NCI-H1694 (cell line): ENCODE results near the gene ALKBH6.
"Not testable (repeated sequence)": the region's sequence is repeated elsewhere in the genome, so short reads cannot be mapped to it uniquely, and the experiment has no call there.

ENCODE experiments used
- DNase-seq: peaks from one replicate; lab custom pipeline; 2025; lab: John Stamatoyannopoulos, UW

Gene ALKBH6

DNA sequence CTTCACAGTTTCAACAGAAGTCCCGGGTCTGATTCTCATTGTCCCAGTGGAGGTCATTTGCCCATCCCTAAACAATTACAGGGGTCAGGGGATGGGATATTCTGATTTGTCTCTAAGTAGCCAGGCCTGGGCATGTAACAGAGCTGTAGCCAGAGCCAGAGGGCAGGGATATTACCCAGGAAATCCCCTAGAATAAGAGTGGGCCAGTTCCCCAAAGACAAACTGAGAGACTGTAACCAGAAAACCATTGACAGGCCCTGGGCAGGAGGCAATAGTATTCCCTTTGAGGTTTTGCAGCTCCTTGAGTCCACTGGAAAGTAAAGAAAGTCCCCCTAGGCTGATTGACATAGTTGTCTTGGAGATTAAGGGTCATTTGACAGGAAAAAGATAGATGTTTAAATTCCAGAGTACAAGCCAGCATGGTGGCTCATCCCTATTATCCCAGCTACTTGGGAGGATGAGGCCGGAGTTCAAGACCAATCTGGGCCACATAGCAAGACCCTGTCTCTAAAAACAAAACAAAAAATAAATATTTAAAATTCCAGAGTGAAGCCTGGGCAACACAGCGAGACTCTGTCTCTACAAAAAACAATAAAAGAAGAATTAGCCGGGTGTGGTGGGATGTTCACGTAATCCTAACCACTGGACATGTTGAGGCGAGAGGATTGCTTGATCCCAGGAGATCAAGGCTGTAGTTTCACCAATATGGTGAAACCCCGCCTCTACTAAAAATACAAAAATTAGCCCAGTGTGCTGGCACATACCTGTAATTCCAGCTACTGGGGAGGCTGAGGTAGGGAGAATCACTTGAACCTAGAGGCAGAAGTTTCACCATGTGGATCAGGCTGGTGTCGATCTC lies 20.9 kb downstream of the ALKBH6 start:
- no peak for DNase-seq

GRCh38 chr19:35991731-35992450 lies 22.1 kb downstream of the ALKBH6 start:
- no peak for DNase-seq

- DNase-seq = no peak
These were observed 23.0 kb downstream of the ALKBH6 start for GRCh38 chr19:35990771-35991730.

DNA sequence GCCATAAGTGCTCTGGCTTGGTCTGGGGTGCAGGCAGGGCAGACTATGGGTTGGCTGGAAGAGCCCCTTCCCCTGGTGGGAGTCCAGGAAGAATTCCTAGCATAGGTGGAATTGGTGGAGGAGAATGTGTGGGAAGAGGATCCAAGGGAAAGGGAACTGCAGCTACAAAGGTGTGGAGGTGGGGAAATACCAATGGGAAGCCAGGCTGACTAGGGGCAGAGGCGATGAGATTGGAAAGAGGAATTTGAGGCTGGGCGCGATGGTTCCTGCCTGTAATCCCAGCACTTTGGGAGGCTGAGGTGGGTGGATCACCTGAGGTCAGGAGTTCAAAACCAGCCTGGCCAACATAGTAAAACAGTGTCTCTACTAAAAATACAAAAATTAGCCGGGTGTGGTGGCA lies 23.9 kb downstream of the ALKBH6 start:
- no peak for DNase-seq

DNA sequence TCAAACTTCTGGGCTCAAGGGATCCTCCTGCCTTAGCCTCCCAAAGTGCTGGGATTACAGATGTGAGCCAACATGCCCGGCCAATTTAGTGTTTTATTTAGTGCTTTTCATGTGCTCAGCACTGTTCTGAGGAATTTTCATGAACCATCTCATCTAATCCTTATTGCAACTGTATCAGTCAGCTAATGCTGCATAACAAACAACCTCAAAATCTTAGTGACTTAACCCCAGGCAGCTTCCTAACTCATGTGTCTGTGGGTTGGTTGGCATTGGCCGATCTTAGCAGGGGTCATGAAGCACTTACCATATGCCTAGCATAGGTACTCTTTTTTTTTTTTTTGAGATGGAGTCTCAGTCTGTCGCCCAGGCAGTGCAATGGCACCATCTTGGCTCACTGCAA lies 25.2 kb downstream of the ALKBH6 start:
- DNase-seq = no peak

- no peak for DNase-seq
These were observed 26.5 kb downstream of the ALKBH6 start for GRCh38 chr19:35987571-35987896.

DNA sequence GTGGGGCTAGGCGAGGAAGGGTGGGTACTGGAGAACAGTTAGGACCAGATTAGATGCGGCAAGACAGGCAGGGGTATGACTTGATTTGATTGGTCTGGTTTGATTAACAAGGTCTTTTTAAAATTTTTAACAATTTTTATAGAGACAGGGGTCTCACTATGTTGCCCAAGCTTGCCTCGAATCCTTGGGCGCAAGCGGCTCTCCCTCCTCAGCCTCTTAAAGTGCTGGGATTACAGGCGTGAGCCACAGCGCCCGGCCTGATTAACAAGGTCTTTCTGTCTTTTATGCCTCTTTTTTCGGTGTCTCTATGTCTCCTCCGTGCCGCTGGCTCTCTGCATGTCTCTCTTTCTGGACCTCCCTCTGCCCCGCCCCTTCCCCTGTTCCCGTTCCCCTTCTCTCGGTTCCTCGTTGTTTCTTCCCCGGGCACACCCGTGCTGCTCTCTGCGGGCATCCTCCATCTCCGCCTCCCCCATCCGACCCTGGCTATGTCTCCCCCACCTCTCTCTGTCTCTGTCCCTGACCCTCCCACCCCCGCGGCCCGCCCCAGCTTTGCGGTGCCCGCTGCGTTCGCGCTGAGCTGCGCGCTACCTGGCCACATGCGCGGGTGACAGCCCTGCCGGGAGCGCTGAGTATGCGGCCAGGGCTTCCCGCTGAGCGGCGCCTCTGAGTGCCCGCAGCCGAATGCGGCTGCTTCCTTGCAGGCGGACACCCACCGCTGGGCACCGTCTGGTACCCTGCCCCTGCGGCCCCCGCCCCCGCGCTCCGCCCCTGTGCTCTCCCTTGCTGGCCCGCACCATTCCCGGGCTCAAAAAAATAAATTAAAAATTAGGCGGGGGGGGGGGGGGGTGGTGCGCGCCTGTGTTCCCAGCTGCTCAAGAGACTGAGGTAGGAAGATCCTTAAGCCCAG lies 27.1 kb downstream of the ALKBH6 start:
- DNase-seq = peak; percentile 67

GRCh38 chr19:35986111-35986510 lies 27.9 kb downstream of the ALKBH6 start:
- no peak for DNase-seq

DNA sequence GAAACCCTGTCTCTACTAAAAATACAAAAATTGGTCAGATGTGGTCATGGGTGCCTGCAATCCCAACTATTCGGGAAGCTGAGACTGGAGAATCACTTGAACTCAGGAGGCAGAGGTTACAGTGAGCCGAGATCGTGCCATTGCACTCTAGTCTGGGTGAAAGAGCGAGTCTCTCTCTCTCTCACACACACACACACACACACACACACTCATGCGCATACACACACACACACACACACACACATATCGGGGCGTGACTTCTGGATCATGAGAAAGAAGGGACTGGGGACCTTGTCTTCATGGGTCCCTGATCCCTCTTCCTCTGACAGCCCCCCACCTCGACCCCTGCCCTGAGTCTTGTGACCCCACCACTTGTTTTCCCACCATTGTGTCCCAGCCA lies 30.8 kb downstream of the ALKBH6 start:
- no peak for DNase-seq

DNA sequence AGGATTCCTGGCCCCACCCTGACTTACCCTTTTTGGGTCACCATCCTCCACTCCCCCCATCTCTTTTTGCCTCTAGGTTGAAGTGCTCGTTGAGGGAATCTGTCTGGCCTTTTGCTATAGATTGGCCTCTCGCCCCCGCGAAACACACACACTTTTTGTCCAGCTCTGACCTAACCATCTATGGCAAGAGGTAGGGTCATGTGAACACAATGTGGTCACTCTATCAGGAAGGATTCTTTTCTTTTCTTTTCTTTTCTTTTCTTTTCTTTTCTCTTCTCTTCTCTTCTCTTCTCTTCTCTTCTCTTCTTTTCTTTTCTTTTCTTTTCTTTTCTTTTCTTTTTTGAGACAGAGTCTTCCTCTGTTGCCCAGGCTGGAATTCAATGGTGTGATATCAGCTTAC lies 33.0 kb downstream of the ALKBH6 start:
- DNase-seq = not testable (repeated sequence)

- DNase-seq = no peak
These were observed 35.1 kb downstream of the ALKBH6 start for GRCh38 chr19:35978832-35979365.

GRCh38 chr19:35978271-35978670 lies 35.7 kb downstream of the ALKBH6 start:
- no peak for DNase-seq

- DNase-seq = peak; percentile 96
These were observed 36.4 kb downstream of the ALKBH6 start for GRCh38 chr19:35977446-35978222.

DNA sequence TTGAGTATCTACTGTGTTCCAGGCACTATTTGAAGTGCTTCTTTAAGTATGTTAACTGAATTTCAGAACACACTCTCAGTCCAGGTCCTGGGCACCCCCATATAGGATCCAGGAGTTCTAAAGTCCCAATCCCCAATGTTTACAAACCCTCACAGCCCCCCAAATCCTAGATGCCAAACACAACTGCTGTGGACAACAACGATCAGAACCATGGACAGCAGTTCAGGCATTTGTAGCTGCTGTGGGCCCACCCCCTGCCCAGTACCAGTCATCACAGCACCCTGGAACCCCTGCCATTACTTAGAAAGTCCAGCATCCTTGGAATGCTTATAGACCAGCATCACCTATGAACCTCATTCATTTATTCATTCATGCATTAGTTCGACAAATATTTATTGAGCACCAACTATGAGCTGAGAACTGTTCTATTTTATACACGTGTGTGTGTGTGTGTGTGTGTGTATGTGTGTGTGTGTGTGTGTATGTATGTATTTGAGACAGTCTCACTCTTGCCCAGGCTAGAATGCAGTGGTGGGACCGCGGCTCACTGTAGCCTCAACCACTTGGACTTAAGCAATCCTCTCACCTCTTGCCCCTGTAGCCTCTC lies 38.3 kb downstream of the ALKBH6 start:
- no peak for DNase-seq

DNA sequence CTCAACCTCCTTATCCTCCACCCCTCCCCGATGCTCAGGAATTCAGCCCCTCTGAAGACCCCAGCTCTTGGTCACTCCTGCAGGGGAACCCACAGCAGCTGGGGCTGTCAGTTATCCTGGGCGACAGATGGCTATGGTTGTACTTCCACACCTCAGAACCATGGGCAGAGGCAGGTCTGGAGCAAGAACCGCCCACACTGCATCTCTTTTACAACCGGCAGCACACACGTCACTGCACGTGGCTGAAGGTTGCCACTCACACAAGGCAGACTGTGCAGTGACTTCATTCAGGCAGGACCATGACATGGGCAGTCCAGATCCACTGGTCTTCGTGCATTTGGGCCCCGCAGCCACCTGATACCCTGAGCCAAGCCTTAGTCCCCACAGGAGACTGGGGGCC lies 40.5 kb downstream of the ALKBH6 start:
- DNase-seq = no peak

GRCh38 chr19:35966771-35967170 lies 47.2 kb downstream of the ALKBH6 start:
- no peak for DNase-seq

DNA sequence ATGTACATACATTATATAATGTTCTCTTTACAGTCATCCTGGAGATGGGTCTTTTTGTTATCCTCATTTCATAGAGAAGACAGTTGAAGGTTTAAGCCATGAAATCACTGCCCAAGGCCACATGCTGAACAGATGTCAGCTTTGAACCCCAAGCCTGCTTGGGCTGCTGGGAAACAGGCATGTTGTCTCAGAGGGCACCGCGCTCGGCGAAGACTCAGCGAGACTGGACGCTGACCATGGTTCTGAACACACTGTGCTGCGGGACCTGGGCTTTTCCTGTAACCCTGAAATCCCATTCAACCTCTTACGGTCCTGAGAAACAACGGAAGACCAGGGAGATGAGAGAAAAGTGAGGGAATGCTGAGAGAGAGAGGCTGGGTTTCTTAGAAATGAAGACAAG lies 50.5 kb downstream of the ALKBH6 start:
- DNase-seq = no peak

GRCh38 chr19:35960432-35960972 lies 53.5 kb downstream of the ALKBH6 start:
- DNase-seq = no peak

DNA sequence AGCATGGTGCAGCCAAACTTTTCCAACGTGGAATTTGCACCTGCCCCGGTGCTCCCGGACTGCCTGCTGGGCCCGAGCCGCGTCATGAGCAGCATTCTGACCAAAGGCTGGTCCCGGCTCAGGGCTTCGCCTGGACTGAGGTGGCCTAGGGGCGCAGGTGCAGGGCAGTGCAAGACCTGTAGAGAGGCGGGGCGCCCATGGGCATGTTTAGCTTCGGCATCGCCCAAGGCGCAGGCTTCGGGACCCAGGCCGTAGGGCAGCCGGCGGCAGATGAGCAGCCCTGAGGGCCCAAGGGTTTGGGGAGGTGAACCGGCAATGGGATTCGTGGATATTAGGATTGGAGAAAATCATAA lies 54.1 kb downstream of the ALKBH6 start:
- DNase-seq = no peak
